Upper lobe of left lung (tissue), 6 donors: ENCODE results near the gene PDE9A. TPM values are rescaled to one million over a fixed set of nuclear protein-coding genes. Genes with fewer than 3 reads are reported as not detected.

ENCODE experiments used
- ATAC-seq, 2 donors: fragments of 200-7000 bp; cut with Tn5 transposase; one replicate each; pipeline ENCODE4 v1.9.1; 2022; ENCODE audit warnings: mild to moderate bottlenecking in 2 of 2, moderate library complexity in 2 of 2; ENCODE audit not compliant: low FRiP score in 2 of 2
- DNase-seq, 2 donors: peaks; one replicate each; pipeline ENCODE4 v3.0.0-alpha.2; 2019 to 2020
- H3K27ac ChIP-seq, 4 donors: fragments of 200-600 bp; sonication (generic); one replicate each; pipeline ENCODE4 v1.5.1; 2016 to 2019
- H3K27me3 ChIP-seq, 4 donors: fragments of 200-600 bp; sonication (generic); one replicate each; pipeline ENCODE4 v1.5.1; 2017 to 2019
- H3K36me3 ChIP-seq, 4 donors: fragments of 200-600 bp; sonication (generic); one replicate each; pipeline ENCODE4 v1.5.1; 2016 to 2019
- H3K4me1 ChIP-seq, 4 donors: fragments of 200-600 bp; sonication (generic); one replicate each; pipeline ENCODE4 v1.5.1; 2018 to 2019
- H3K4me3 ChIP-seq, 4 donors: fragments of 200-600 bp; sonication (generic); one replicate each; pipeline ENCODE4 v1.5.1; 2017 to 2019; ENCODE audit warnings: mild to moderate bottlenecking in 2 of 4, moderate library complexity in 1 of 4
- H3K9me3 ChIP-seq, 4 donors: fragments of 200-600 bp; sonication (generic); one replicate each; pipeline ENCODE4 v1.5.1; 2018 to 2019
- EP300 ChIP-seq, 4 donors: sonication (generic); formaldehyde crosslinking; IDR thresholded peaks; one replicate each; pipeline ENCODE4 v1.5.1; 2017; ENCODE audit warnings: antibody characterized with exemption in 4 of 4, control low read depth in 2 of 4
- POLR2A ChIP-seq, 4 donors: fragments of 450-650 bp; IDR thresholded peaks; one replicate each; pipeline ENCODE4 v1.5.1; 2016 to 2017; ENCODE audit warnings: antibody characterized with exemption in 4 of 4, mild to moderate bottlenecking in 2 of 4
- POLR2AphosphoS5 ChIP-seq, 2 donors: sonication (generic); formaldehyde crosslinking; IDR thresholded peaks; one replicate each; pipeline ENCODE4 v1.5.1; 2017; ENCODE audit warnings: antibody characterized with exemption in 2 of 2
- WGBS, 2 donors: methylation state at CpG; one replicate each; pipeline ENCODE4 v1.1.5; 2017 to 2018; 5-methylcytosine and 5-hydroxymethylcytosine counted together
- total RNA-seq, 6 donors: library from RNA; depleted of rRNA in 4 of 6; stranded (reverse); fragments of >200 nt in 4 of 6; gene quantifications; one replicate each; pipeline versions ENCODE4 v1.1.0 to v1.2.1, GENCODE V29; 2016 to 2021
- TF ChIP-seq, protein P1 (sequence below), 6 experiments: fragments of 450-650 bp in 4 of 6; fragments of 200-600 bp in 2 of 6; sonication (generic) in 2 of 6; IDR thresholded peaks; one replicate each; pipeline ENCODE4 v1.5.1; 2016 to 2019; ENCODE audit warnings: antibody characterized with exemption in 6 of 6
- donor health status: DM: no; HTN: no; CAD: no; lungs with moderate emphysema.
- donor health status: DM: no; HTN: yes; CAD: no; lungs with severe emphysema.

The PDE9A gene
- total RNA-seq, 6 donors from 2014 or later, result 4.0 to 12.4 (median 6.6) TPM

- no peaks in the 10 kb centered on the region for H3K36me3 ChIP-seq
- no peak for DNase-seq
- H3K9me3 ChIP-seq, result no peaks in the 10 kb centered on the region
- ATAC-seq, result no peak
- TF ChIP-seq POLR2A (IDR thresholded peaks at IDR 0.05) (no peak), EP300 (IDR thresholded peaks at IDR 0.05) (no peak), POLR2AphosphoS5 (IDR thresholded peaks at IDR 0.05) (no peak)
- TF ChIP-seq, protein P1, sequence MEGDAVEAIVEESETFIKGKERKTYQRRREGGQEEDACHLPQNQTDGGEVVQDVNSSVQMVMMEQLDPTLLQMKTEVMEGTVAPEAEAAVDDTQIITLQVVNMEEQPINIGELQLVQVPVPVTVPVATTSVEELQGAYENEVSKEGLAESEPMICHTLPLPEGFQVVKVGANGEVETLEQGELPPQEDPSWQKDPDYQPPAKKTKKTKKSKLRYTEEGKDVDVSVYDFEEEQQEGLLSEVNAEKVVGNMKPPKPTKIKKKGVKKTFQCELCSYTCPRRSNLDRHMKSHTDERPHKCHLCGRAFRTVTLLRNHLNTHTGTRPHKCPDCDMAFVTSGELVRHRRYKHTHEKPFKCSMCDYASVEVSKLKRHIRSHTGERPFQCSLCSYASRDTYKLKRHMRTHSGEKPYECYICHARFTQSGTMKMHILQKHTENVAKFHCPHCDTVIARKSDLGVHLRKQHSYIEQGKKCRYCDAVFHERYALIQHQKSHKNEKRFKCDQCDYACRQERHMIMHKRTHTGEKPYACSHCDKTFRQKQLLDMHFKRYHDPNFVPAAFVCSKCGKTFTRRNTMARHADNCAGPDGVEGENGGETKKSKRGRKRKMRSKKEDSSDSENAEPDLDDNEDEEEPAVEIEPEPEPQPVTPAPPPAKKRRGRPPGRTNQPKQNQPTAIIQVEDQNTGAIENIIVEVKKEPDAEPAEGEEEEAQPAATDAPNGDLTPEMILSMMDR (IDR thresholded peaks at IDR 0.05), result no peak
- peaks cover 0 to 14% (median 3%) of the 10 kb centered on the region in 4 donors for H3K27me3 ChIP-seq
- no peak overlapping the region for H3K4me3 ChIP-seq
- WGBS, 2 donors, result 84 to 97% methylated on average over 6 to 10 of the region's 11 CpGs
- H3K27ac ChIP-seq, result no peak overlapping the region
- H3K4me1 ChIP-seq, result peaks cover 19 to 30% (median 20%) of the 10 kb centered on the region in 4 donors
Measured at GRCh38 chr21:42650033-42650370, 3.4 kb upstream of the PDE9A start.

DNA sequence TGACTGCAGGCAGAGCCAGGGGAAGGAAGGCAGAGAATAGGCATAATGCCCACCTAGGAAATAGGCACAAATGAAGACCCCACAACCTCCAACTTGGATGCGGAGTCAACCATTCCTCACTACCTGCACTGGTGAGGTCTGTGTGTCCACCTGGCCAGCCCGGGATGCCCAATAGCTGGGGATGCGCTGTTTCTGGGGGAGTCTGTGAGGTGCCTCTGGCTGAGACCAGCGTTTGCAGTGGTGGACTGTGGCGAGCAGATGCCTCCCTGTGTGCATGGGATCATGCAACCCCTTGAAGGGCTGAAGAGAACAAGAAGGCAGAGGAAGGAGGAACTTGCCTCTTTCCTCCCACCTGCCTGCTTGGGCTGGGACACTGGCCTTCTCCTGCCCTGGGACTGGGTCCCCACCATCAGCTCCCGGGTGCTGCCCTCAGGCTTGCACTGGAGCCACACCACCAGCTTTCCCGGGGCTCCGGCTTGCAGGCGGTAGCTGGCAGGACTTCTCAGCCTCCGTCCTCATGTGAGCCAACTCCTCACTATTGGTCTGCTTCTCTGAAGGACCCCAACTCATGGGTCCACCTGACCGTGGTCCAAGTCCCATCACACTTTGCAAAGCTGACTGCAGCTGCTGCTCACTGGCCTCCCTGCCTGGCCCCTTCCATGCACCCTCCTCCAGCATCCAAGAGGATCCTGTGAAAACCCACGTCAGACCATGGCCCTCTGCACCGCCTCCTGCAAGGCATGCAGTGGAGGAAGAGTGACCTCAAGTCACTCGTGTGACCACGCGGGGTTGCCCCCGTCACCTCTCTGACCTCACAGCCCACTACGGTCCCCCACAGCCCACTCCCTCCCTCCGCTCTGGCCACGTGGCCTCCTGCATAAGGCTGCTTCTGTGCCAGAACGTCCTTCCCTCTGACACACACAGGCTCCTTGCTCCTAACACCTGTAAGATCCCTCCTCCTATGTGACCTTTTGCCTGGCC is 2.7 kb upstream of the PDE9A start:
- no peak for ATAC-seq
- Histone ChIP-seq H3K9me3 (no peaks in the 10 kb centered on the region), H3K27ac (no peak overlapping the region), H3K36me3 (no peaks in the 10 kb centered on the region), H3K27me3 (peaks cover 0 to 19% (median 3%) of the 10 kb centered on the region in 4 donors), H3K4me1 (peaks cover 20 to 38% (median 21%) of the 10 kb centered on the region in 4 donors), H3K4me3 (no peak overlapping the region)
- DNase-seq, result no peak
- TF ChIP-seq POLR2A (IDR thresholded peaks at IDR 0.05) (no peak), EP300 (IDR thresholded peaks at IDR 0.05) (no peak), POLR2AphosphoS5 (IDR thresholded peaks at IDR 0.05) (no peak)
- TF ChIP-seq, protein P1 (IDR thresholded peaks at IDR 0.05), result no peak
- WGBS, 2 donors, result 86 to 88% methylated on average over 15 to 21 of the region's 21 CpGs

GRCh38 chr21:42651515-42652401 is 1.7 kb upstream of the PDE9A start:
- Histone ChIP-seq H3K27me3 (peaks cover 0 to 19% (median 3%) of the 10 kb centered on the region in 4 donors), H3K4me1 (peaks cover 20 to 40% (median 21%) of the 10 kb centered on the region in 4 donors), H3K9me3 (no peaks in the 10 kb centered on the region), H3K4me3 (no peak overlapping the region), H3K27ac (peak overlapping the region in 1 of 4 donors; percentile 79), H3K36me3 (no peaks in the 10 kb centered on the region)
- ATAC-seq (no peak), DNase-seq (no peak)
- 67 to 72% methylated on average over 11 to 16 of the region's 16 CpGs for WGBS, 2 donors
- TF ChIP-seq POLR2AphosphoS5 (IDR thresholded peaks at IDR 0.05) (no peak), POLR2A (IDR thresholded peaks at IDR 0.05) (no peak)

- H3K27me3 ChIP-seq, result peaks cover 0 to 19% (median 3%) of the 10 kb centered on the region in 4 donors
- ATAC-seq, result peak; percentile 80 to 91
- TF ChIP-seq EP300 (IDR thresholded peaks at IDR 0.05) (no peak), POLR2AphosphoS5 (IDR thresholded peaks at IDR 0.05) (no peak), POLR2A (IDR thresholded peaks at IDR 0.05) (peak in 1 of 4 donors; percentile 18)
- TF ChIP-seq, protein P1 (IDR thresholded peaks at IDR 0.05), result peak; percentile 55 to 83 (median 76)
- peak overlapping the region; percentile 32 to 71 (median 60) for H3K4me3 ChIP-seq
- peak overlapping the region in 3 of 4 donors; percentile 57 to 79 (median 58) for H3K27ac ChIP-seq
- no peaks in the 10 kb centered on the region for H3K36me3 ChIP-seq
- peaks cover 20 to 40% (median 21%) of the 10 kb centered on the region in 4 donors for H3K4me1 ChIP-seq
- H3K9me3 ChIP-seq, result no peaks in the 10 kb centered on the region
- 18 to 24% methylated on average over 7 to 24 of the region's 24 CpGs for WGBS, 2 donors
- peak; percentile 83 to 91 for DNase-seq
Measured at GRCh38 chr21:42652527-42653230, 742 bp upstream of the PDE9A start.
